H9 (cell line): Measurements from ENCODE around the gene DTX3L. TPM values are rescaled to one million over a fixed set of nuclear protein-coding genes. Genes with fewer than 3 reads are reported as not detected.

ENCODE experiments used
- DNase-seq: peaks from one replicate; pipeline ENCODE4 v3.0.0-alpha.2; 2017
- H2AFZ ChIP-seq: one replicate; pipeline ENCODE4 v1.6.1; 2013; ENCODE audit warnings: mild to moderate bottlenecking, low read length, control low read depth, moderate library complexity
- H2AK5ac ChIP-seq: 2 replicates; pipeline ENCODE4 v1.6.1; 2013; ENCODE audit warnings: low read length, control low read depth, mixed read lengths; ENCODE audit not compliant: insufficient read length
- H2BK120ac ChIP-seq: one replicate; pipeline ENCODE4 v1.6.1; 2013; ENCODE audit warnings: low read depth, mild to moderate bottlenecking, low read length, control low read depth, inconsistent platforms; ENCODE audit not compliant: poor library complexity, severe bottlenecking
- H2BK12ac ChIP-seq: 2 replicates; pipeline ENCODE4 v1.6.1; 2013; ENCODE audit warnings: low read length, control low read depth, mixed read lengths, low read depth; ENCODE audit not compliant: insufficient read length
- H2BK15ac ChIP-seq: 2 replicates; pipeline ENCODE4 v1.6.1; 2013; ENCODE audit warnings: low read depth, low read length, control low read depth
- H2BK20ac ChIP-seq: one replicate; pipeline ENCODE4 v1.6.1; 2013; ENCODE audit warnings: low read depth, mild to moderate bottlenecking, low read length, control low read depth, inconsistent platforms; ENCODE audit not compliant: poor library complexity, severe bottlenecking
- H2BK5ac ChIP-seq: 2 replicates; pipeline ENCODE4 v1.6.1; 2013; ENCODE audit warnings: low read length, control low read depth, mixed read lengths; ENCODE audit not compliant: insufficient read length
- H3K14ac ChIP-seq: 2 replicates; pipeline ENCODE4 v1.6.1; 2013; ENCODE audit warnings: low read length, control low read depth; ENCODE audit not compliant: insufficient read depth
- H3K18ac ChIP-seq: 2 replicates; pipeline ENCODE4 v1.6.1; 2013; ENCODE audit warnings: low read depth, mild to moderate bottlenecking, mixed read lengths, low read length, control low read depth; ENCODE audit not compliant: insufficient read length
- H3K23ac ChIP-seq: 2 replicates; pipeline ENCODE4 v1.6.1; 2013; ENCODE audit warnings: low read length, control low read depth, mixed read lengths, low read depth; ENCODE audit not compliant: insufficient read length
- H3K23me2 ChIP-seq: 2 replicates; pipeline ENCODE4 v1.6.1; 2013; ENCODE audit warnings: low read depth, mild to moderate bottlenecking, mixed read lengths, low read length, control low read depth; ENCODE audit not compliant: insufficient read length, poor library complexity, severe bottlenecking
- H3K27ac ChIP-seq: 2 replicates; pipeline ENCODE4 v1.5.1; 2013; ENCODE audit warnings: low read length, control low read depth, mixed read lengths, low read depth; ENCODE audit not compliant: insufficient read length
- H3K27me3 ChIP-seq: 2 replicates; pipeline ENCODE4 v1.6.1; 2013; ENCODE audit warnings: low read length, control low read depth, inconsistent platforms; ENCODE audit not compliant: insufficient read depth
- H3K4ac ChIP-seq: 2 replicates; pipeline ENCODE4 v1.6.1; 2013; ENCODE audit warnings: low read depth, mild to moderate bottlenecking, control low read depth, inconsistent platforms, low read length, moderate library complexity
- H3K4me1 ChIP-seq: 2 replicates; pipeline ENCODE4 v1.6.1; 2013; ENCODE audit warnings: low read length, control low read depth, inconsistent platforms; ENCODE audit not compliant: insufficient read depth
- H3K4me2 ChIP-seq: 2 replicates; pipeline ENCODE4 v1.6.1; 2013; ENCODE audit warnings: low read length, control low read depth, mixed read lengths; ENCODE audit not compliant: insufficient read length, insufficient read depth
- H3K56ac ChIP-seq: 2 replicates; pipeline ENCODE4 v1.6.1; 2013; ENCODE audit warnings: low read depth, mild to moderate bottlenecking, mixed read lengths, low read length, control low read depth; ENCODE audit not compliant: insufficient read length
- H3K79me1 ChIP-seq: 2 replicates; pipeline ENCODE4 v1.6.1; 2013; ENCODE audit warnings: low read depth, mild to moderate bottlenecking, moderate library complexity, low read length, control low read depth, inconsistent platforms; ENCODE audit not compliant: insufficient read depth, poor library complexity, severe bottlenecking
- H3K79me2 ChIP-seq: 2 replicates; pipeline ENCODE4 v1.6.1; 2013; ENCODE audit warnings: low read length, control low read depth, inconsistent platforms; ENCODE audit not compliant: insufficient read depth
- H3K9ac ChIP-seq: 2 replicates; pipeline ENCODE4 v1.6.1; 2013; ENCODE audit warnings: low read length, control low read depth, mixed read lengths; ENCODE audit not compliant: insufficient read length; ENCODE audit errors: extremely low read depth
- H3K9me3 ChIP-seq: one replicate; pipeline ENCODE4 v1.6.1; 2013; ENCODE audit warnings: low read depth, low read length, inconsistent platforms; ENCODE audit not compliant: control insufficient read depth
- H3T11ph ChIP-seq: one replicate; pipeline ENCODE4 v1.6.1; 2013; ENCODE audit warnings: mild to moderate bottlenecking, low read length, control low read depth, inconsistent platforms
- H4K20me1 ChIP-seq: one replicate; pipeline ENCODE4 v1.6.1; 2013; ENCODE audit not compliant: control insufficient read depth, insufficient read length, insufficient read depth
- H4K5ac ChIP-seq: 2 replicates; pipeline ENCODE4 v1.6.1; 2013; ENCODE audit warnings: low read depth, mild to moderate bottlenecking, mixed read lengths, low read length, control low read depth; ENCODE audit not compliant: insufficient read length
- H4K8ac ChIP-seq: replicated peaks from 2 replicates; pipeline ENCODE4 v1.6.1; 2013; ENCODE audit warnings: low read length, control low read depth, mixed read lengths, low read depth; ENCODE audit not compliant: insufficient read length
- H4K91ac ChIP-seq: 2 replicates; pipeline ENCODE4 v1.6.1; 2013; ENCODE audit warnings: low read depth, mild to moderate bottlenecking, moderate library complexity, mixed read lengths, low read length, control low read depth; ENCODE audit not compliant: insufficient read length
- H3K27ac Mint-ChIP-seq, 3 experiments: 2 replicates in 2 of 3; 3 replicates in 1 of 3; pipeline ENCODE4 v1.8.0; 2020 to 2021; ENCODE audit warnings: mixed read lengths in 3 of 3, mild to moderate bottlenecking in 1 of 3, moderate library complexity in 1 of 3
- H3K27me3 Mint-ChIP-seq: 2 replicates; pipeline ENCODE4 v1.8.0; 2021; ENCODE audit warnings: low read depth, mild to moderate bottlenecking, moderate library complexity, mixed read lengths
- H3K36me3 Mint-ChIP-seq, 3 experiments: 2 replicates in 2 of 3; 3 replicates in 1 of 3; pipeline ENCODE4 v1.8.0; 2020 to 2021; ENCODE audit warnings: low read depth in 3 of 3, mixed read lengths in 3 of 3; ENCODE audit not compliant: insufficient read depth in 1 of 3
- H3K4me1 Mint-ChIP-seq, 2 experiments: 2 replicates each; pipeline ENCODE4 v1.8.0; 2020; ENCODE audit warnings: mixed read lengths in 2 of 2
- H3K4me3 Mint-ChIP-seq, 2 experiments: 2 replicates in 1 of 2; 3 replicates in 1 of 2; pipeline ENCODE4 v1.8.0; 2020 to 2021; ENCODE audit warnings: mild to moderate bottlenecking in 2 of 2, mixed read lengths in 2 of 2, moderate library complexity in 1 of 2
- H3K9me3 Mint-ChIP-seq, 2 experiments: 2 replicates in 1 of 2; 3 replicates in 1 of 2; pipeline ENCODE4 v1.8.0; 2020; ENCODE audit warnings: mild to moderate bottlenecking in 2 of 2, mixed read lengths in 2 of 2, moderate library complexity in 1 of 2
- CTCF ChIP-seq: fragments of 200-600 bp; sonication (generic); conservative IDR thresholded peaks from 3 replicates; pipeline ENCODE4 v1.8.0; 2021; ENCODE audit warnings: antibody characterized with exemption, mild to moderate bottlenecking
- WGBS: extraction: QIAGEN DNeasy Blood & Tissue Kit; methylation state at CpG from one replicate; pipeline ENCODE4 v1.1.7; 2013; ENCODE audit warnings: missing lambda C conversion rate, low lambda C conversion rate, mixed read lengths; ENCODE audit not compliant: insufficient read length; ENCODE audit errors: extremely low coverage; 5-methylcytosine and 5-hydroxymethylcytosine counted together
- total RNA-seq: library from RNA; stranded (reverse); gene quantifications from 2 replicates; pipeline ENCODE4 v1.2.1, GENCODE V29; 2021

The DTX3L gene
- total RNA-seq, 1 experiment from 2014 or later, result 7.5 TPM

- H3K4me3 Mint-ChIP-seq, result no peak overlapping the region
- Histone ChIP-seq H2AK5ac (no peak overlapping the region), H4K5ac (no peak overlapping the region), H3T11ph (no peak overlapping the region), H3K79me1 (no peaks in the 10 kb centered on the region), H3K4ac (no peak overlapping the region), H3K27me3 (no peaks in the 10 kb centered on the region), H3K9me3 (no peaks in the 10 kb centered on the region), H3K56ac (no peak overlapping the region), H2BK5ac (no peak overlapping the region), H3K27ac (no peak overlapping the region), H4K91ac (no peak overlapping the region), H3K23ac (no peak overlapping the region), H2BK12ac (no peak overlapping the region), H2BK120ac (no peak overlapping the region), H4K20me1 (no peaks in the 10 kb centered on the region), H3K4me1 (no peaks in the 10 kb centered on the region; the same call in 1 of the 2 replicates), H2AFZ (no peak overlapping the region), H3K9ac (no peak overlapping the region), H4K8ac (no peak overlapping the region), H3K18ac (no peak overlapping the region), H2BK15ac (no peak overlapping the region), H3K14ac (no peak overlapping the region), H3K4me2 (no peak overlapping the region), H2BK20ac (no peak overlapping the region), H3K79me2 (no peaks in the 10 kb centered on the region), H3K23me2 (no peaks in the 10 kb centered on the region)
- H3K4me1 Mint-ChIP-seq, result peaks cover 14 to 24% of the 10 kb centered on the region in 2 experiments
- peaks cover 6 to 11% (median 8%) of the 10 kb centered on the region in 3 experiments for H3K36me3 Mint-ChIP-seq
- H3K9me3 Mint-ChIP-seq, result peaks cover 13 to 20% of the 10 kb centered on the region in 2 experiments
- TF ChIP-seq CTCF, result no peak
- no peak for DNase-seq
- no peak overlapping the region; a peak in 1 of 7 replicates for H3K27ac Mint-ChIP-seq
- WGBS, result no CpG with 5 or more reads among the region's 2 CpGs
- no peaks in the 10 kb centered on the region for H3K27me3 Mint-ChIP-seq
Observed at GRCh38 chr3:122587572-122587971, 23.4 kb downstream of the DTX3L start.
